ENCODE data around the gene CMC1. TPM values are rescaled to one million over a fixed set of nuclear protein-coding genes. Genes with fewer than 3 reads are reported as not detected.

Gene CMC1
- total RNA-seq, 1 donor from 2014 or later, result 20.1 TPM

DNA sequence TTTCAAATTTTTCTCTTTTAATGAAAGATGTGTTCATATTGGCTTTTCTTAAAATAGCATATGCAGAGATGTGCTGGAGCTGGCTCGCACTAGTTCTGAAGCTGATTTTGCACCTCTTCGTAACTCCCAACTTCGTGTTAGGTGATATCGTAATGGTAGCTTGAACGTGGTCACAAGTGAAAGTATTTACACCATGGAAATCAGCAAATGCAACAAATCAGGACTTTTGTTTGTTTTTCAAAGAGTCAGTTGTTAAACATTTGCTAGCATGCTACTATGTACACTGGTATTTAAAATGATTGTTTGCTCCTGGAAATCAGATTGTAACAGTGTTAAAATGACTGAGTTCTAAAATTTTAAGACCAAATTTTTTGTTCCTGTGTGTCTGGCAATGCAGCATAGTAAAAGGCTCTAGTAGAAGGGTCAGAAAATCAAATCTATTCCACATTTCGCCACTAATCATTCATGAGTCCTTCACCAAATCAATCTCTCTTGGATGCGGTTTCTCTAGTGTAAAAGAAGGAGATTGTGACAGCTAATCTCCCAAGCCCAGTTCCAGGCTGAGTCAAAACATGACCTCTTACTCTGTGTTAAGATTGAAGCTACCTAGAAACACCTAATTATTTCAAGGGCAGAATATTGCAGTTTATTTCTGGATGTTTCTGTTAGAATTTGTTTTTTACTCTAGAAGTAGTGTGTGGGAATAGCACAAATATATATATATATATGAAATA is 34.3 kb upstream of the CMC1 start:
- TF ChIP-seq, protein P1, sequence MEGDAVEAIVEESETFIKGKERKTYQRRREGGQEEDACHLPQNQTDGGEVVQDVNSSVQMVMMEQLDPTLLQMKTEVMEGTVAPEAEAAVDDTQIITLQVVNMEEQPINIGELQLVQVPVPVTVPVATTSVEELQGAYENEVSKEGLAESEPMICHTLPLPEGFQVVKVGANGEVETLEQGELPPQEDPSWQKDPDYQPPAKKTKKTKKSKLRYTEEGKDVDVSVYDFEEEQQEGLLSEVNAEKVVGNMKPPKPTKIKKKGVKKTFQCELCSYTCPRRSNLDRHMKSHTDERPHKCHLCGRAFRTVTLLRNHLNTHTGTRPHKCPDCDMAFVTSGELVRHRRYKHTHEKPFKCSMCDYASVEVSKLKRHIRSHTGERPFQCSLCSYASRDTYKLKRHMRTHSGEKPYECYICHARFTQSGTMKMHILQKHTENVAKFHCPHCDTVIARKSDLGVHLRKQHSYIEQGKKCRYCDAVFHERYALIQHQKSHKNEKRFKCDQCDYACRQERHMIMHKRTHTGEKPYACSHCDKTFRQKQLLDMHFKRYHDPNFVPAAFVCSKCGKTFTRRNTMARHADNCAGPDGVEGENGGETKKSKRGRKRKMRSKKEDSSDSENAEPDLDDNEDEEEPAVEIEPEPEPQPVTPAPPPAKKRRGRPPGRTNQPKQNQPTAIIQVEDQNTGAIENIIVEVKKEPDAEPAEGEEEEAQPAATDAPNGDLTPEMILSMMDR (IDR thresholded peaks at IDR 0.05; ENCODE audit: insufficient read depth, low read length, poor library complexity, severe bottlenecking), result no peak
- DNase-seq (ENCODE audit: low read depth), result no peak
- Histone ChIP-seq H3K4me3 (ENCODE audit: low read depth, low read length) (no peak overlapping the region), H3K27me3 (ENCODE audit: control insufficient read depth, insufficient read depth, low read length) (no peaks in the 10 kb centered on the region), H3K36me3 (ENCODE audit: control insufficient read depth, insufficient read depth, low read length) (no peaks in the 10 kb centered on the region)

DNA sequence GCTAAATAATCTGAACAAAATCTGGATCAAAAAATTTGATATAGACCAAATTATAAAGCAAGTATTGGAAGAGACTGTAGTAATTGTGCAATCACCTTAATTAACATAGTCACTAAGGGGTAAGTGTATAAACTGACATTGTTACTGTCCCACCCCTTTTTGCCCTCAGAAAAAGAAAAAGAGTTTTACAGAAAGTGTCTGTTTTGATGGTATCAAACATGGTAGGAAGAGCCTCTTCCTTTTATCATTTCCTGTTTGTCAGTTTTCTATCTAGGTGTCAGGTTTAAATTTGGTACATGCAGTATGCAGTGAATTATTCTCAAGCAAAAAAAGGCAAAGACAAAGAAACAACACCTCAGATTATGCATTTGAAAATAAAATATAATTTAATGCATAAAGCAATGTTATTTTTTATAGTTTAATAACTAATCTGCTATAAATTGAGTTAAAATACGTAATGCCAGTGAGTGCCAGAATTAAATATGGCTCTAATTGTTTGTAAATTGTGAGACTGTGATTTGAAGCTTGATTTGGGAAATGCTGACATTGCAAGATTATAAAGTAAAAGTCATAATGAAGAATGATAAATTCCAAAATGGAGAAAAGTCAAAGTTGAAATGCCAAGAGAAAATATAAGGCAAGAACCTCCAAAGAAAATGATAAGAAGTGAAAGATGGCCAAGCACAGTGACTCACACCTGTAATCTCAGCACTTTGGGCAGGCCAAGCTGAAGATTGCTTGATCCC is 30.3 kb upstream of the CMC1 start:
- TF ChIP-seq, protein P1 (IDR thresholded peaks at IDR 0.05; ENCODE audit: insufficient read depth, low read length, poor library complexity, severe bottlenecking), result no peak
- Histone ChIP-seq H3K4me3 (ENCODE audit: low read depth, low read length) (no peak overlapping the region), H3K27me3 (ENCODE audit: control insufficient read depth, insufficient read depth, low read length) (no peaks in the 10 kb centered on the region), H3K36me3 (ENCODE audit: control insufficient read depth, insufficient read depth, low read length) (no peaks in the 10 kb centered on the region)
- no peak for DNase-seq (ENCODE audit: low read depth)

DNA sequence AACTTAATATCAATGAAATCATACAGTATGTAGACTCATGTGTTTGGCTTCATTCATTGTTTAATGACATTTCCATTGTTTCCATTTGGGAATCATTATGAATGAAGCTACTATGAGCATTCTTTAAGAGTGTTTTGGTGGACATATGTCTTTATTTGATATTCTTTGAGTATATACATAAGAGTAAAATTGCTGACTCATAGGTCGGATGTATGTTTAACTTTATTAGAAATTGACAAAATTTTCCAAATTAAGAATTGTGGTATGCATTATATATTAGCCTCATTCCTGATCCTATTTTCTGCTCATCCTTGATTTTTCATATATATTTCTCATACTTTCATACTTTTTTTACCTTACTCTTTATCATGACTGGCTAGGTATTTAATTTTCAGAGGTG is 28.7 kb upstream of the CMC1 start:
- TF ChIP-seq, protein P1 (IDR thresholded peaks at IDR 0.05; ENCODE audit: insufficient read depth, low read length, poor library complexity, severe bottlenecking), result no peak
- Histone ChIP-seq H3K36me3 (ENCODE audit: control insufficient read depth, insufficient read depth, low read length) (no peaks in the 10 kb centered on the region), H3K4me3 (ENCODE audit: low read depth, low read length) (no peak overlapping the region), H3K27me3 (ENCODE audit: control insufficient read depth, insufficient read depth, low read length) (no peaks in the 10 kb centered on the region)
- DNase-seq (ENCODE audit: low read depth), result no peak

DNA sequence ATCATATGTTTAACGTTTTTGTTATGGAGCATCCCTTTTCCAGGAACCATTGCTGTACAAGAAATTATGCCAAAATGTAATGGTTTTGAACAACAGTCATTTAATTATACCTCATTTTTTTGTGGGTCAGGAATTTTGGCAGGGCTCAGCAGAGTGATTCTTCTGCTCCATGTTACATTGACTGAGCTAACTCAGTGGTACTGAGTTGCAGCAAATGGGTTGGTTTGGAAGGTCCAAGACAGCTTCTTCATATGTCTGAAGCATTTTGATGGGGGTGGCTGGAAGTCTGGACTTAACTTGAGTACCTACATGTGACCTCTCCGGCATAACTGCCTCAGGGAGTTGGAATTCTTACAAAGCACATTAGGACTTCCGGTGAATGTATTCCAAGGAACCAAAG is 26.0 kb upstream of the CMC1 start:
- H3K27me3 ChIP-seq (ENCODE audit: control insufficient read depth, insufficient read depth, low read length), result no peaks in the 10 kb centered on the region
- no peak for DNase-seq (ENCODE audit: low read depth)
- H3K4me3 ChIP-seq (ENCODE audit: low read depth, low read length), result no peak overlapping the region
- H3K36me3 ChIP-seq (ENCODE audit: control insufficient read depth, insufficient read depth, low read length), result no peaks in the 10 kb centered on the region
- TF ChIP-seq, protein P1 (IDR thresholded peaks at IDR 0.05; ENCODE audit: insufficient read depth, low read length, poor library complexity, severe bottlenecking), result no peak

DNA sequence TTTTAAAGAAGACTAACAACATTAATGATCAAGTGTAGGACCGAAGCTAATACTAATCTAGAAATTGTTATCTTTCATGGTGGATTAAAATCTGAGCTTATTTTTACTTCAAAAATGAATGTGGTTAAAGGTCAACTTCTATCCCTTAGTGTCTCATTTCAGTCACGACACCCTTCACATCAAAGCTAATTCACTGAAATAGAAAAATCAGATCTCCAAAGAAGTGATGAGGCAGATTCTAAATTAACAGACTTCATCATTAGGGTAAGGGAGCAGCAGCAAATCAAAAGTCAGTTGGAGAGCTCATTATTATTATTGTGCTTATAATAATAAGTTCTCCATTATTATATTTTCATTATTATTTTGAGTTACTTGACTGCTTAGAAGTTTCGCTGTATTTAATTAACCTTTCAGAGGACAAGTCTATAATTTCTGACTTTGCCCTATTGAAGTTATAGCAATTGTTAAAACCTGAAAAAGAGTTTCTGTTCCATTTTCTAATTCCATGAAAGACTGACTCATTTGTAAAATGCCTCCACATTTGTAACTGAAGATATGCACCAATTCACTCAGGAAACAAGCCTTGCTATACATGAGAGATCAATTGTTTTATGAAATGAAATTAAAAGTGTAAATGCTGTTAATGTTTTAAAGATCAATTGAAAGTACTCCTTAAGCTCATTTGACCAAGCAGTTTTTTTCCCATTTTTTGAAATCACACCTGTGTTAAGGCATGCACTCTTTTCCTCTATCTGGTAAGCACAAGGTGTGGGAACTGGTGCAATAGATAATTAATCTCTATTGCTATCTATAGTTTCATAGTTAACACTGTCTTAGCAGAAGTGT is 23.1 kb upstream of the CMC1 start:
- Histone ChIP-seq H3K27me3 (ENCODE audit: control insufficient read depth, insufficient read depth, low read length) (no peaks in the 10 kb centered on the region), H3K4me3 (ENCODE audit: low read depth, low read length) (no peak overlapping the region), H3K36me3 (ENCODE audit: control insufficient read depth, insufficient read depth, low read length) (no peaks in the 10 kb centered on the region)
- TF ChIP-seq, protein P1 (IDR thresholded peaks at IDR 0.05; ENCODE audit: insufficient read depth, low read length, poor library complexity, severe bottlenecking), result no peak
- no peak for DNase-seq (ENCODE audit: low read depth)
